EL (cell line): ENCODE measurements around the gene SNRNP27.
"Not testable (repeated sequence)": the region's sequence is repeated elsewhere in the genome, so short reads cannot be mapped to it uniquely, and the experiment has no call there.

Source experiments
- DNase-seq: peaks from one replicate; pipeline ENCODE4 v3.0.0-alpha.2; 2016

SNRNP27 gene

GRCh38 chr2:69947325-69947931 lies 53.7 kb downstream of the SNRNP27 start:
- DNase-seq: no peak

GRCh38 chr2:69948032-69948962 lies 54.5 kb downstream of the SNRNP27 start:
- DNase-seq: no peak

- no peak for DNase-seq
Observed at GRCh38 chr2:69948963-69949645, 55.3 kb downstream of the SNRNP27 start.

GRCh38 chr2:69950241-69950640 lies 56.5 kb downstream of the SNRNP27 start:
- no peak for DNase-seq

GRCh38 chr2:69950671-69951070 lies 56.9 kb downstream of the SNRNP27 start:
- not testable (repeated sequence) for DNase-seq

GRCh38 chr2:69952336-69953115 lies 58.8 kb downstream of the SNRNP27 start:
- no peak for DNase-seq

- DNase-seq: no peak
Observed at GRCh38 chr2:69954084-69954483, 60.3 kb downstream of the SNRNP27 start.
